ENCODE measurements around the gene AKR1C3. TPM values are rescaled to one million over a fixed set of nuclear protein-coding genes. Genes with fewer than 3 reads are reported as not detected.

AKR1C3 gene
- total and polyA plus RNA-seq, 2 donors (not counting 3 experiments of a cell fraction or from before 2014, with no cell fraction given) = 27.4 to 32.2 TPM

GRCh38 chr10:5092375-5092774, 1.8 kb upstream of the AKR1C3 start:
- Histone ChIP-seq H3K36me3 (ENCODE audit: control insufficient read depth in 2 of 2, extremely low read depth in 1 of 2, insufficient read depth in 2 of 2, low read length in 2 of 2) (no peaks in the 10 kb centered on the region), H3K9ac (replicated peaks; ENCODE audit: extremely low read depth, insufficient read depth, low read length) (no peak overlapping the region), H3K9me1 (replicated peaks; ENCODE audit: control insufficient read depth, extremely low read depth, insufficient read depth, low read length) (no peaks in the 10 kb centered on the region), H3K27ac (ENCODE audit: insufficient read depth, low read depth, low read length) (no peak overlapping the region), H4K20me1 (replicated peaks; ENCODE audit: control insufficient read depth, extremely low read depth, insufficient read depth, low read length) (no peaks in the 10 kb centered on the region), H2AFZ (ENCODE audit: low read depth, low read length) (no peak overlapping the region), H3K4me1 (ENCODE audit: control insufficient read depth, extremely low read depth, insufficient read depth, low read length) (peaks cover 7% of the 10 kb centered on the region), H3K4me3 (replicated peaks in 1 of 3; ENCODE audit: insufficient read depth in 1 of 3, low read depth in 1 of 3, low read length in 3 of 3) (no peak overlapping the region), H3K4me2 (ENCODE audit: insufficient read depth, low read length) (no peak overlapping the region), H3K9me3 (replicated peaks; ENCODE audit: control insufficient read depth, insufficient read depth, low read length) (no peaks in the 10 kb centered on the region), H3K27me3 (ENCODE audit: control insufficient read depth in 2 of 2, insufficient read depth in 2 of 2, low read length in 2 of 2) (no peaks in the 10 kb centered on the region), H3K79me2 (ENCODE audit: control insufficient read depth, insufficient read depth, low read length) (no peaks in the 10 kb centered on the region)
- no TSS peak for BruUV-seq (replicated peaks)
- no peak for FAIRE-seq
- DNase-seq (ENCODE audit: low read depth, low spot score) = no peak
- dilution Hi-C loops (cut with MboI; ENCODE audit: extremely low pct_ligation_motif_present, low sequenced_read_pairs) (no loop called here), intact Hi-C loops (cut with micrococcal nuclease) (loop anchor here (5.0 kb wide), 2 partner anchors 70 to 190 kb away; no protein-coding TSS in a partner anchor)
- CTCF ChIA-PET = interaction anchor here (6.8 kb wide), 1 partner anchor 243 kb away, joined by 83 read pairs; no protein-coding TSS in a partner anchor
- POLR2A ChIA-PET = interaction anchor here (0.6 kb wide), 1 partner anchor 183 kb away, joined by 3 read pairs; no protein-coding TSS in a partner anchor
- no peak for TF ChIP-seq POLR2A (IDR thresholded peaks at IDR 0.05; ENCODE audit: low read depth, low read length)
- TF ChIP-seq GATA2 (IDR thresholded peaks at IDR 0.05; ENCODE audit: insufficient read depth, insufficient read length, low read depth, low read length) = no peak
- no peak for TF ChIP-seq EZH2 (IDR thresholded peaks at IDR 0.05; ENCODE audit: borderline replicate concordance, low read depth, low read length, severe bottlenecking)
- no peak for TF ChIP-seq JUN (IDR thresholded peaks at IDR 0.05; ENCODE audit: borderline replicate concordance, insufficient read depth, insufficient read length, low read depth)
- no peak for TF ChIP-seq POLR2AphosphoS5 (IDR thresholded peaks at IDR 0.05; ENCODE audit: insufficient read depth, low read depth, low read length)
- TF ChIP-seq MAX (IDR thresholded peaks at IDR 0.05; ENCODE audit: insufficient read depth, insufficient read length) = no peak
- no peak for TF ChIP-seq MYC (IDR thresholded peaks at IDR 0.05; ENCODE audit: low read depth, low read length)
- TF ChIP-seq FOS (IDR thresholded peaks at IDR 0.05; ENCODE audit: borderline replicate concordance, insufficient read depth, low read length) = no peak
- TF ChIP-seq CTCF (IDR thresholded peaks at IDR 0.05; ENCODE audit: extremely low read depth in 1 of 2, insufficient read depth in 1 of 2, low read depth in 1 of 2, low read length in 2 of 2) = no peak
